ENCODE measurements around the gene ANKLE2. TPM values are rescaled to one million over a fixed set of nuclear protein-coding genes. Genes with fewer than 3 reads are reported as not detected.

The ANKLE2 gene
- polyA plus RNA-seq, 1 of the 3 experiments (the other 2 are of a cell fraction), result 55.1 TPM

- Histone ChIP-seq H3K4me1 (ENCODE audit: control insufficient read depth in 1 of 2, insufficient read depth in 2 of 2, low read depth in 1 of 2, low read length in 1 of 2) (peaks cover 0 to 3% of the 10 kb centered on the region in 2 experiments; a peak in 1 of 4 replicates), H3K9me3 (no peaks in the 10 kb centered on the region), H3K4me3 (ENCODE audit: low read depth in 2 of 2, low read length in 1 of 2) (no peak overlapping the region), H2AFZ (ENCODE audit: low read depth) (no peak overlapping the region), H3K27me3 (ENCODE audit: insufficient read depth) (no peaks in the 10 kb centered on the region), H3F3A (replicated peaks; ENCODE audit: insufficient read depth) (peaks cover 6% of the 10 kb centered on the region), H3K9me2 (no peaks in the 10 kb centered on the region), H4K20me1 (ENCODE audit: insufficient read depth) (peaks cover 12% of the 10 kb centered on the region; the same call in 1 of the 2 replicates), H3K9ac (no peak overlapping the region), H3K27ac (ENCODE audit: low read depth in 2 of 2, low read length in 1 of 2) (no peak overlapping the region), H3K79me2 (ENCODE audit: insufficient read depth) (peaks cover 16% of the 10 kb centered on the region), H3K4me2 (peak overlapping the region; percentile 19; the same call in 1 of the 2 replicates), H3K36me3 (replicated peaks in 1 of 2; ENCODE audit: control insufficient read depth in 1 of 2, insufficient read depth in 2 of 2, low read length in 1 of 2) (no peaks in the 10 kb centered on the region)
- DNase-seq, result no peak
- CTCF ChIA-PET, result interaction anchor here (1.3 kb wide), 1 partner anchor 21 kb away, joined by 4 read pairs; the partner anchor contains the start of gene PGAM5
- TF ChIP-seq GATA2 (CRISPR knock-in tag; IDR thresholded peaks at IDR 0.05) (no peak), POLR2AphosphoS5 (IDR thresholded peaks at IDR 0.05; ENCODE audit: low read depth, low read length) (no peak), YY1 (IDR thresholded peaks at IDR 0.05; ENCODE audit: low read depth) (no peak), ZBTB33 (IDR thresholded peaks at IDR 0.05; ENCODE audit: borderline replicate concordance, low read depth) (no peak), CHD2 (IDR thresholded peaks at IDR 0.05; ENCODE audit: low read length, partially characterized antibody) (no peak), RCOR1 (IDR thresholded peaks at IDR 0.05; ENCODE audit: low read length) (no peak), JUND (IDR thresholded peaks at IDR 0.05) (no peak), TCF12 (IDR thresholded peaks at IDR 0.05) (no peak), EP300 (IDR thresholded peaks at IDR 0.05; ENCODE audit: borderline replicate concordance in 1 of 2, low read depth in 1 of 2, low read length in 1 of 2) (no peak)
- POLR2A ChIA-PET, result no interaction called here
- 95% methylated on average over 18 of the region's 18 CpGs for WGBS (ENCODE audit: low lambda C conversion rate)
Observed at GRCh38 chr12:132689227-132689626, 72.4 kb downstream of the ANKLE2 start.

GRCh38 chr12:132687211-132688164 is 74.1 kb downstream of the ANKLE2 start, which contains the start of the genes POLE and PXMP2:
Gene POLE, minus strand, starts transcription at chr12:132687342. Its CDS starts 27 bp downstream, at chr12:132687315.
Gene PXMP2, plus strand, starts transcription at chr12:132687587. Its CDS starts 84 bp downstream, at chr12:132687671.
- POLR2A ChIA-PET, result no interaction called here
- peak within 1 kb of the TSS; percentile 75 for H3K9ac ChIP-seq
- H3K4me1 ChIP-seq (ENCODE audit: control insufficient read depth in 1 of 2, insufficient read depth in 2 of 2, low read depth in 1 of 2, low read length in 1 of 2), result peaks cover 0 to 3% of the 10 kb centered on the region in 2 experiments; a peak in 1 of 4 replicates
- CTCF ChIA-PET, result interaction anchor here (0.8 kb wide), 1 partner anchor 11 kb away, joined by 3 read pairs; no protein-coding TSS in a partner anchor
- DNase-seq, result peak; percentile 99
- no peak within 1 kb of the TSS for H2AFZ ChIP-seq (ENCODE audit: low read depth)
- H3K36me3 ChIP-seq (replicated peaks in 1 of 2; ENCODE audit: control insufficient read depth in 1 of 2, insufficient read depth in 2 of 2, low read length in 1 of 2), result no peaks in the 10 kb centered on the region
- H3K9me3 ChIP-seq, result no peaks in the 10 kb centered on the region
- H3K4me3 ChIP-seq (ENCODE audit: low read depth in 2 of 2, low read length in 1 of 2), result peak within 1 kb of the TSS; percentile 70 to 87
- H3K79me2 ChIP-seq (ENCODE audit: insufficient read depth), result peaks cover 28% of the 10 kb centered on the region
- H3K27ac ChIP-seq (ENCODE audit: low read depth in 2 of 2, low read length in 1 of 2), result peak within 1 kb of the TSS in 1 of 2 experiments; percentile 50; a peak in 2 of 4 replicates
- no peaks in the 10 kb centered on the region for H3K27me3 ChIP-seq (ENCODE audit: insufficient read depth)
- H3K9me2 ChIP-seq, result no peaks in the 10 kb centered on the region
- 3% methylated on average over 28 of the region's 134 CpGs for WGBS (ENCODE audit: low lambda C conversion rate)
- peaks cover 6% of the 10 kb centered on the region for H3F3A ChIP-seq (replicated peaks; ENCODE audit: insufficient read depth)
- H4K20me1 ChIP-seq (ENCODE audit: insufficient read depth), result peaks cover 12% of the 10 kb centered on the region; the same call in 1 of the 2 replicates
- peak within 1 kb of the TSS; percentile 88 for H3K4me2 ChIP-seq
- no peak for TF ChIP-seq TCF12 (IDR thresholded peaks at IDR 0.05)
- TF ChIP-seq FOSL2 (IDR thresholded peaks at IDR 0.05; ENCODE audit: borderline replicate concordance, low read depth), result no peak
- peak; percentile 97 for TF ChIP-seq IRF3 (IDR thresholded peaks at IDR 0.05; ENCODE audit: low read depth, low read length)
- TF ChIP-seq EZH2phosphoT487 (IDR thresholded peaks at IDR 0.05; ENCODE audit: borderline replicate concordance, low read depth), result no peak
- peak; percentile 99 for TF ChIP-seq SIN3A (IDR thresholded peaks at IDR 0.05; ENCODE audit: borderline replicate concordance, low read depth, low read length)
- no peak for TF ChIP-seq RAD21 (IDR thresholded peaks at IDR 0.05; ENCODE audit: low read length)
- TF ChIP-seq FOXM1 (IDR thresholded peaks at IDR 0.05; ENCODE audit: low read depth), result no peak
- 0 out of 2 replicates have a peak, but pooled peaks have one; percentile 25 for TF ChIP-seq POLR2AphosphoS5 (IDR thresholded peaks at IDR 0.05; ENCODE audit: low read depth, low read length)
- TF ChIP-seq RXRA (IDR thresholded peaks at IDR 0.05; ENCODE audit: borderline replicate concordance, low read depth), result no peak
- peak; percentile 19 to 26; a peak in 2 of 4 replicates for TF ChIP-seq EP300 (IDR thresholded peaks at IDR 0.05; ENCODE audit: borderline replicate concordance in 1 of 2, low read depth in 1 of 2, low read length in 1 of 2)
- peak; percentile 25; the same call in 1 of the 2 replicates for TF ChIP-seq NRF1 (IDR thresholded peaks at IDR 0.05; ENCODE audit: low read depth, low read length)
- TF ChIP-seq MXI1 (IDR thresholded peaks at IDR 0.05; ENCODE audit: low read depth, low read length), result peak; percentile 76
- TF ChIP-seq NFIC (IDR thresholded peaks at IDR 0.05; ENCODE audit: borderline replicate concordance), result 0 out of 2 replicates have a peak, but pooled peaks have one; percentile 16
- TF ChIP-seq RFX5 (IDR thresholded peaks at IDR 0.05; ENCODE audit: low read length), result no peak
- no peak for TF ChIP-seq GABPA (IDR thresholded peaks at IDR 0.05; ENCODE audit: low read depth)
- TF ChIP-seq MEF2A (IDR thresholded peaks at IDR 0.05; ENCODE audit: borderline replicate concordance, low read depth), result no peak
- TF ChIP-seq MAX (IDR thresholded peaks at IDR 0.05; ENCODE audit: low read depth), result peak; percentile 49; the same call in 1 of the 2 replicates
- TF ChIP-seq FOXJ3 (CRISPR knock-in tag; IDR thresholded peaks at IDR 0.05), result no peak

Data from SK-N-SH (cell line).